ENCODE results near the gene ARG2.

- TF ChIP-seq CTCF (IDR thresholded peaks at IDR 0.05; ENCODE audit: low read length) (no peak), EZH2 (optimal IDR thresholded peaks at IDR 0.05; ENCODE audit: low read depth, low read length) (no peak)
These were observed 55.5 kb downstream of the ARG2 start for GRCh38 chr14:67675219-67675582.
